Measurements from ENCODE around the gene CCDC134. TPM values are rescaled to one million over a fixed set of nuclear protein-coding genes. Genes with fewer than 3 reads are reported as not detected.

The CCDC134 gene
- total and polyA plus RNA-seq, 2 donors from 2014 or later: 5.0 to 12.2 TPM

- Histone ChIP-seq H3K9ac (ENCODE audit: low read length in 3 of 3) (peak overlapping the region in 2 of 3 donors; percentile 10 to 17), H3K4me1 (ENCODE audit: control insufficient read depth in 2 of 3, insufficient read depth in 2 of 3, low read depth in 1 of 3, low read length in 3 of 3) (peaks cover 0 to 29% (median 13%) of the 10 kb centered on the region in 3 donors), H3K9me3 (ENCODE audit: control insufficient read depth in 2 of 3, insufficient read depth in 1 of 3, low read length in 3 of 3) (no peaks in the 10 kb centered on the region), H3K27ac (ENCODE audit: low read depth in 2 of 2, low read length in 2 of 2) (peak overlapping the region in 1 of 2 donors; percentile 41), H3K27me3 (ENCODE audit: control insufficient read depth, insufficient read depth, low read length) (no peaks in the 10 kb centered on the region), H3K4me3 (ENCODE audit: low read length in 3 of 3) (no peak overlapping the region), H3K36me3 (ENCODE audit: control insufficient read depth in 2 of 3, insufficient read depth in 3 of 3, low read length in 3 of 3) (peaks cover 0 to 2% (median 0%) of the 10 kb centered on the region in 3 donors)
- TF ChIP-seq, protein P1, sequence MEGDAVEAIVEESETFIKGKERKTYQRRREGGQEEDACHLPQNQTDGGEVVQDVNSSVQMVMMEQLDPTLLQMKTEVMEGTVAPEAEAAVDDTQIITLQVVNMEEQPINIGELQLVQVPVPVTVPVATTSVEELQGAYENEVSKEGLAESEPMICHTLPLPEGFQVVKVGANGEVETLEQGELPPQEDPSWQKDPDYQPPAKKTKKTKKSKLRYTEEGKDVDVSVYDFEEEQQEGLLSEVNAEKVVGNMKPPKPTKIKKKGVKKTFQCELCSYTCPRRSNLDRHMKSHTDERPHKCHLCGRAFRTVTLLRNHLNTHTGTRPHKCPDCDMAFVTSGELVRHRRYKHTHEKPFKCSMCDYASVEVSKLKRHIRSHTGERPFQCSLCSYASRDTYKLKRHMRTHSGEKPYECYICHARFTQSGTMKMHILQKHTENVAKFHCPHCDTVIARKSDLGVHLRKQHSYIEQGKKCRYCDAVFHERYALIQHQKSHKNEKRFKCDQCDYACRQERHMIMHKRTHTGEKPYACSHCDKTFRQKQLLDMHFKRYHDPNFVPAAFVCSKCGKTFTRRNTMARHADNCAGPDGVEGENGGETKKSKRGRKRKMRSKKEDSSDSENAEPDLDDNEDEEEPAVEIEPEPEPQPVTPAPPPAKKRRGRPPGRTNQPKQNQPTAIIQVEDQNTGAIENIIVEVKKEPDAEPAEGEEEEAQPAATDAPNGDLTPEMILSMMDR (IDR thresholded peaks at IDR 0.05; ENCODE audit: borderline replicate concordance, extremely low read depth, insufficient read depth): no peak
- no peak for FAIRE-seq
- intact Hi-C loops (cut with DNase I): no loop called here
- DNase-seq: no peak
Observed at GRCh38 chr22:41845380-41846267, 45.1 kb downstream of the CCDC134 start.

- H3K36me3 ChIP-seq (ENCODE audit: control insufficient read depth in 2 of 3, insufficient read depth in 3 of 3, low read length in 3 of 3): no peaks in the 10 kb centered on the region
- H3K27ac ChIP-seq (ENCODE audit: low read depth in 2 of 2, low read length in 2 of 2): peak overlapping the region in 1 of 2 donors; percentile 32
- intact Hi-C loops (cut with DNase I): no loop called here
- no peak for FAIRE-seq
- TF ChIP-seq, protein P1 (IDR thresholded peaks at IDR 0.05; ENCODE audit: borderline replicate concordance, extremely low read depth, insufficient read depth): no peak
- no peak overlapping the region for H3K4me3 ChIP-seq (ENCODE audit: low read length in 3 of 3)
- peak overlapping the region in 2 of 3 donors; percentile 10 to 37 for H3K9ac ChIP-seq (ENCODE audit: low read length in 3 of 3)
- no peaks in the 10 kb centered on the region for H3K27me3 ChIP-seq (ENCODE audit: control insufficient read depth, insufficient read depth, low read length)
- no peaks in the 10 kb centered on the region for H3K9me3 ChIP-seq (ENCODE audit: control insufficient read depth in 2 of 3, insufficient read depth in 1 of 3, low read length in 3 of 3)
- H3K4me1 ChIP-seq (ENCODE audit: control insufficient read depth in 2 of 3, insufficient read depth in 2 of 3, low read depth in 1 of 3, low read length in 3 of 3): peaks cover 0 to 29% (median 9%) of the 10 kb centered on the region in 3 donors
- DNase-seq: no peak
Observed at GRCh38 chr22:41846268-41846987, 45.9 kb downstream of the CCDC134 start.

DNA sequence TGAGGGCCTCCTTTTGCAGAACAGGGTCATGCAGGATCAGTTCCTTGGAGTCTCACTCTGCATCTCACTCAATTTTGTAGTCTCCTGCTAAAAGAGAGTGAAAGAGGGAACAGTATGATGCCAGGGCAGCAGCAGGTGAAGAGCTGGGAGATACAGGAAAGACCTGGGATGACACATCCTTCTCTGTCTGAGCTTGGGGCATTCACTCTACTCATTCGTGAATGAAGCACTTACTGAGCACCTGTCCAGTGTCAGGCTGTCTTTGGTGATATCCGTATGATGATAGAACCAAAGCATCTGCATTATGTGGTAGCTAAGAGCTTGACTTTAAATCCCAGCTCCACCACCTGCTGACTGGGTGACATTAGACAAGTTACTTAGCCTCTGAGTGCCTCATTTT, 46.8 kb downstream of the CCDC134 start:
- intact Hi-C loops (cut with DNase I): no loop called here
- FAIRE-seq (no peak), DNase-seq (no peak)
- Histone ChIP-seq H3K4me1 (ENCODE audit: control insufficient read depth in 2 of 3, insufficient read depth in 2 of 3, low read depth in 1 of 3, low read length in 3 of 3) (peaks cover 0 to 29% (median 9%) of the 10 kb centered on the region in 3 donors), H3K27ac (ENCODE audit: low read depth in 2 of 2, low read length in 2 of 2) (peak overlapping the region in 1 of 2 donors; percentile 32), H3K9me3 (ENCODE audit: control insufficient read depth in 2 of 3, insufficient read depth in 1 of 3, low read length in 3 of 3) (no peaks in the 10 kb centered on the region), H3K27me3 (ENCODE audit: control insufficient read depth, insufficient read depth, low read length) (no peaks in the 10 kb centered on the region), H3K36me3 (ENCODE audit: control insufficient read depth in 2 of 3, insufficient read depth in 3 of 3, low read length in 3 of 3) (no peaks in the 10 kb centered on the region), H3K9ac (ENCODE audit: low read length in 3 of 3) (no peak overlapping the region), H3K4me3 (ENCODE audit: low read length in 3 of 3) (no peak overlapping the region)
- TF ChIP-seq, protein P1 (IDR thresholded peaks at IDR 0.05; ENCODE audit: borderline replicate concordance, extremely low read depth, insufficient read depth): no peak
